Esophagus muscularis mucosa (tissue), 4 donors: ENCODE data around the gene HSPE1. TPM values are rescaled to one million over a fixed set of nuclear protein-coding genes. Genes with fewer than 3 reads are reported as not detected.
A peak's percentile ranks its signal among the peaks of the same experiment; 100 is the strongest.

Experiments used
- DNase-seq: peaks from one replicate; pipeline ENCODE4 v3.0.0-alpha.2; 2017; ENCODE audit errors: extremely low spot score
- H3K27ac ChIP-seq, 4 donors: fragments of 200-600 bp; sonication (generic); replicated peaks in 1 of 4; 1 replicate in 3 of 4; 2 replicates in 1 of 4; pipeline ENCODE4 v1.5.1; 2016 to 2019; ENCODE audit warnings: mild to moderate bottlenecking in 1 of 4
- H3K27me3 ChIP-seq, 4 donors: fragments of 200-600 bp; sonication (generic); one replicate each; pipeline versions ENCODE4 v1.5.1 to v1.6.0; 2016 to 2019
- H3K36me3 ChIP-seq, 4 donors: fragments of 200-600 bp; sonication (generic); one replicate each; pipeline ENCODE4 v1.5.1; 2016 to 2019
- H3K4me1 ChIP-seq, 4 donors: fragments of 200-600 bp; sonication (generic); one replicate each; pipeline ENCODE4 v1.5.1; 2016 to 2019
- H3K4me3 ChIP-seq, 4 donors: fragments of 200-600 bp; sonication (generic); 1 replicate in 2 of 4; 2 replicates in 2 of 4; pipeline ENCODE4 v1.5.1; 2016 to 2019; ENCODE audit warnings: mild to moderate bottlenecking in 4 of 4, moderate library complexity in 1 of 4
- H3K9me3 ChIP-seq, 4 donors: fragments of 200-600 bp; sonication (generic); 1 replicate in 3 of 4; 2 replicates in 1 of 4; pipeline ENCODE4 v1.5.1; 2016 to 2019
- EP300 ChIP-seq: sonication (generic); formaldehyde crosslinking; IDR thresholded peaks from one replicate; pipeline ENCODE4 v1.6.1; 2017; ENCODE audit warnings: antibody characterized with exemption
- POLR2A ChIP-seq: fragments of 450-650 bp; IDR thresholded peaks from one replicate; pipeline ENCODE4 v1.6.1; 2017; ENCODE audit warnings: antibody characterized with exemption, moderate library complexity, mild to moderate bottlenecking, low read depth
- POLR2AphosphoS5 ChIP-seq, 2 donors: sonication (generic); formaldehyde crosslinking; IDR thresholded peaks; one replicate each; pipeline ENCODE4 v1.6.1; 2017; ENCODE audit warnings: antibody characterized with exemption in 2 of 2
- WGBS: methylation state at CpG from one replicate; pipeline ENCODE4 v1.1.5; 2018; 5-methylcytosine and 5-hydroxymethylcytosine counted together
- intact Hi-C: fragments of 100-400 bp; cut with DNase I; formaldehyde crosslinking; loops from one replicate; pipeline ENCODE4 v1.15.1; 2023
- total RNA-seq, 4 donors: library from RNA; depleted of rRNA; stranded (reverse); fragments of >200 nt; gene quantifications; one replicate each; pipeline versions ENCODE4 v1.1.0 to v1.2.1, GENCODE V29; 2016
- TF ChIP-seq, protein P1 (sequence below), 3 experiments: fragments of 200-600 bp in 2 of 3; fragments of 450-650 bp in 1 of 3; sonication (generic) in 2 of 3; IDR thresholded peaks; one replicate each; pipeline ENCODE4 v1.5.1; 2017 to 2019; ENCODE audit warnings: antibody characterized with exemption in 3 of 3, mild to moderate bottlenecking in 2 of 3, moderate library complexity in 1 of 3

The HSPE1 gene
- total RNA-seq, 4 donors from 2014 or later = 46.7 to 93.4 (median 65.2) TPM

DNA sequence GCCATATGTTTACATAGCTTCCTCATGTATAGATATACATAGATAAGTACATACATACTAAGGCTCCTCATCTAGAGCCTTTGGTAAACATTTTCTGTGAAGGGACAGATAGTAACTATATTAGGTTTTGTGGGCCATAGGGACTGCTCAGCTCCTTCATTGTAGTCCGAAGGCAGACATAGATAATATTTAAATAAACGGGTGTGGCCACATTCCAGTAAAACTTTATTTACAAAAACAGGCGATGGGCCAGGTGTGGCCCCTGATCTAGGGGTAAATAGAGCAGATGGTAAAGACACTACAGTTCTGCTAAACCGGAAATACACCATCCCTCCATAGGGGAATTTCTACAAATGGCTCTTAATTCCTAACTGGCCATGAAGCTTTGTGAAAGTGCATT is 39.5 kb upstream of the HSPE1 start:
- intact Hi-C loops = no loop called here
- 98% methylated on average over 4 of the region's 4 CpGs for WGBS
- Histone ChIP-seq H3K9me3 (no peaks in the 10 kb centered on the region), H3K27me3 (no peaks in the 10 kb centered on the region), H3K27ac (peak overlapping the region in 1 of 4 donors; percentile 38), H3K4me3 (no peak overlapping the region), H3K4me1 (peaks cover 14 to 56% (median 39%) of the 10 kb centered on the region in 4 donors), H3K36me3 (peaks cover 19 to 50% (median 41%) of the 10 kb centered on the region in 4 donors)
- TF ChIP-seq EP300 (no peak), POLR2A (no peak), POLR2AphosphoS5 (IDR thresholded peaks at IDR 0.05) (no peak)
- TF ChIP-seq, protein P1, sequence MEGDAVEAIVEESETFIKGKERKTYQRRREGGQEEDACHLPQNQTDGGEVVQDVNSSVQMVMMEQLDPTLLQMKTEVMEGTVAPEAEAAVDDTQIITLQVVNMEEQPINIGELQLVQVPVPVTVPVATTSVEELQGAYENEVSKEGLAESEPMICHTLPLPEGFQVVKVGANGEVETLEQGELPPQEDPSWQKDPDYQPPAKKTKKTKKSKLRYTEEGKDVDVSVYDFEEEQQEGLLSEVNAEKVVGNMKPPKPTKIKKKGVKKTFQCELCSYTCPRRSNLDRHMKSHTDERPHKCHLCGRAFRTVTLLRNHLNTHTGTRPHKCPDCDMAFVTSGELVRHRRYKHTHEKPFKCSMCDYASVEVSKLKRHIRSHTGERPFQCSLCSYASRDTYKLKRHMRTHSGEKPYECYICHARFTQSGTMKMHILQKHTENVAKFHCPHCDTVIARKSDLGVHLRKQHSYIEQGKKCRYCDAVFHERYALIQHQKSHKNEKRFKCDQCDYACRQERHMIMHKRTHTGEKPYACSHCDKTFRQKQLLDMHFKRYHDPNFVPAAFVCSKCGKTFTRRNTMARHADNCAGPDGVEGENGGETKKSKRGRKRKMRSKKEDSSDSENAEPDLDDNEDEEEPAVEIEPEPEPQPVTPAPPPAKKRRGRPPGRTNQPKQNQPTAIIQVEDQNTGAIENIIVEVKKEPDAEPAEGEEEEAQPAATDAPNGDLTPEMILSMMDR (IDR thresholded peaks at IDR 0.05) = no peak
- DNase-seq = no peak

GRCh38 chr2:197461057-197461456 is 39.1 kb upstream of the HSPE1 start:
- Histone ChIP-seq H3K9me3 (no peaks in the 10 kb centered on the region), H3K27me3 (no peaks in the 10 kb centered on the region), H3K4me1 (peaks cover 14 to 52% (median 38%) of the 10 kb centered on the region in 4 donors), H3K36me3 (peaks cover 22 to 54% (median 45%) of the 10 kb centered on the region in 4 donors), H3K4me3 (no peak overlapping the region), H3K27ac (peak overlapping the region in 2 of 4 donors; percentile 8 to 38)
- intact Hi-C loops = no loop called here
- WGBS = 62% methylated on average over 2 of the region's 2 CpGs
- peak in 1 of 2 donors; percentile 20 for TF ChIP-seq POLR2AphosphoS5 (IDR thresholded peaks at IDR 0.05)
- no peak for TF ChIP-seq EP300
- DNase-seq = no peak

- H3K4me3 ChIP-seq = no peak overlapping the region
- intact Hi-C loops = no loop called here
- no peaks in the 10 kb centered on the region for H3K27me3 ChIP-seq
- 71% methylated on average over 1 of the region's 1 CpG for WGBS
- no peak for DNase-seq
- H3K36me3 ChIP-seq = peaks cover 37 to 85% (median 72%) of the 10 kb centered on the region in 4 donors
- TF ChIP-seq POLR2AphosphoS5 (IDR thresholded peaks at IDR 0.05) (no peak), EP300 (no peak), POLR2A (no peak)
- TF ChIP-seq, protein P1 (IDR thresholded peaks at IDR 0.05) = no peak
- peaks cover 12 to 28% (median 16%) of the 10 kb centered on the region in 4 donors for H3K4me1 ChIP-seq
- no peak overlapping the region for H3K27ac ChIP-seq
- H3K9me3 ChIP-seq = no peaks in the 10 kb centered on the region
These were observed 36.0 kb upstream of the HSPE1 start for GRCh38 chr2:197464175-197464574.

DNA sequence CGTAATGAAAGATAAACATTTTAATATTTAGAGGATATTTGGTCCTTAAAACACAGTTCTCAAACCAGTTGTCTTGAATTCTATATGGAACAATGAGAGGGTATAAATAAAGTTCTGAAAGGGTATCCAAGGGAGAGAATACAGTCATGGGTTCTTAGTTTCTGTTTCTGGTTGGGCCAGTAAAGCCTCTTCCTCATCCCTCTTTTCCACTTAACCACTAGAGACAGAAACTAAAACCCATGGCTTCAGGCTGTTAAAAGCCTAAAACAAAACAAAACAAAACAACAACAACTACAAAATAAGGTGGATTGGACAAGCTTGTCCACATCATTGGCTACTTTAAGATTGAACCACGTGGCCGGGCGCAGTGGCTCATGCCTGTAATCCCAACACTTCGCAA is 28.0 kb upstream of the HSPE1 start:
- Histone ChIP-seq H3K4me3 (no peak overlapping the region), H3K4me1 (no peaks in the 10 kb centered on the region), H3K27me3 (no peaks in the 10 kb centered on the region), H3K36me3 (peaks cover 55 to 98% (median 88%) of the 10 kb centered on the region in 4 donors), H3K9me3 (no peaks in the 10 kb centered on the region), H3K27ac (no peak overlapping the region)
- DNase-seq = no peak
- TF ChIP-seq, protein P1 (IDR thresholded peaks at IDR 0.05) = no peak
- no peak for TF ChIP-seq POLR2A
- no peak for TF ChIP-seq POLR2AphosphoS5 (IDR thresholded peaks at IDR 0.05)
- no peak for TF ChIP-seq EP300
- 97% methylated on average over 5 of the region's 5 CpGs for whole genome bisulfite sequencing
- intact Hi-C loops = no loop called here

- 91% methylated on average over 3 of the region's 3 CpGs for WGBS
- Histone ChIP-seq H3K36me3 (peaks cover 30 to 82% (median 65%) of the 10 kb centered on the region in 4 donors), H3K9me3 (peaks cover 0 to 3% (median 0%) of the 10 kb centered on the region in 4 donors), H3K4me1 (no peaks in the 10 kb centered on the region), H3K4me3 (no peak overlapping the region), H3K27me3 (no peaks in the 10 kb centered on the region), H3K27ac (no peak overlapping the region)
- TF ChIP-seq POLR2A = no peak
- TF ChIP-seq POLR2AphosphoS5 (IDR thresholded peaks at IDR 0.05) = no peak
- TF ChIP-seq, protein P1 (IDR thresholded peaks at IDR 0.05) = no peak
- no peak for TF ChIP-seq EP300
- intact Hi-C loops = no loop called here
- DNase-seq = no peak
These were observed 22.4 kb upstream of the HSPE1 start for GRCh38 chr2:197477797-197478196.
